SH-SY5Y (cell line): ENCODE measurements around the gene CTTN.

Experiments used
- GATA2 ChIP-seq: IDR thresholded peaks from 2 replicates; pipeline ENCODE4 v1.6.1; 2011; ENCODE audit warnings: mild to moderate bottlenecking, low read depth, low read length
- GATA3 ChIP-seq: IDR thresholded peaks from 2 replicates; pipeline ENCODE4 v1.6.1; 2011; ENCODE audit warnings: low read depth, mild to moderate bottlenecking, low read length, moderate library complexity

DNA sequence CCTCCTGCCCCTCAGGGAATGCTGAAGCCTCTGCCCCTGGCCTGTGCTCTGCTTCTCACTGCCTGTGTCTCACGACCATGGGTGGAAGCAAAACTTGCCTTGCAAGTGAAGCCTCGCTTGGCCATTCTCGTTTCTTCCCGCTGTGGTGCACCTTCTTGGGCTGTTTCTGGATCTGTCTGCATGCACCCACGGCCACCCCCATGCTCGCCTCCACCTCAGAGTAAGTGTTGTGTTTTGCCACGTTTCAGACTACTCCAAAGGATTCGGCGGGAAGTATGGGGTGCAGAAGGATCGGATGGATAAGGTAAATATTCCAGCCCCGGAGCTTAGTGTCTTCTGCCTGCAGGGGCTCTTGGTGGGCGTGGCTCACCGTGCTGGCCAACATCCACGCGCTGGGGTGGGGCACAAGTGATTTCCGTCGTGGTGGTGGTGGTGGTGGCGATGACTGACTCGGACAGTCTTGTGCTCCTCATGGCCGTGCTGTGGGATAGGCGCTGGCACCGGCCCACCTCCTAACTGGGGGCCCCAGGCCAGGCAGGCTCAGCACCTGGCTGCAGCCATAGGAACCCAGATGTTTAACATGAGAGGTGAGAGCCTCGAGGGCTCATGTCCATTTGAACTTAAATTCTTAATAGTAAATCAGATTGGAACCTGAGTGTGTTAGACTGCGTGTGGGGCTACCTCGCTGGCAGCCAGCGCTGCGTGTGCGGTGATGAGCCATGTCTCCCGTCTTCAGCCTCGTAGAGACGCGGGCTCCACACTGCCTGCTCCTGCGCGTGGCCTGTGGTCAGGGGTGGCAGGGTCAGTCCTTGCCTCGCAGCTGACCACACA lies 24.6 kb downstream of the CTTN start:
- TF ChIP-seq GATA3 (no peak), GATA2 (no peak)
